A549 (cell line): ENCODE measurements around the gene FGF5. TPM values are rescaled to one million over a fixed set of nuclear protein-coding genes. Genes with fewer than 3 reads are reported as not detected.
"Not testable (repeated sequence)": the region's sequence is repeated elsewhere in the genome, so short reads cannot be mapped to it uniquely, and the experiment has no call there.

Source experiments
- ATAC-seq, 2 experiments: fragments of 200-7000 bp in 1 of 2; fragments of >200 bp in 1 of 2; cut with Nextera tagmentation in 1 of 2; cut with Tn5 transposase in 1 of 2; 3 replicates each; pipeline versions ENCODE4 v1.8.0 to v1.9.1; 2018 to 2020; ENCODE audit warnings: mild to moderate bottlenecking in 1 of 2, moderate library complexity in 1 of 2
- CTCF ChIA-PET: fragments of 300-600 bp; sonication (Branson Sonifier 250); formaldehyde crosslinking; extraction: SDS; loops from one replicate; lab custom pipeline; 2021; ENCODE audit warnings: antibody characterized with exemption, inconsistent platforms; lab: Yijun Ruan, JAX
- POLR2A ChIA-PET: fragments of 350-600 bp; formaldehyde crosslinking; extraction: SDS; loops from one replicate; lab custom pipeline; 2021; ENCODE audit warnings: antibody characterized with exemption, inconsistent platforms; lab: Yijun Ruan, JAX
- DNase-seq, 2 experiments: peaks; one replicate each; pipeline versions ENCODE4 v3.0.0 to v3.0.0-alpha.2; 2011 to 2016; ENCODE audit warnings: low read depth in 1 of 2, low spot score in 1 of 2
- FAIRE-seq: peaks from 2 replicates; lab custom pipeline; 2011; peaks lifted over from hg19 to GRCh38; lab: Jason Lieb, UNC
- H3K27ac ChIP-seq, 2 experiments: fragments of >200 bp; sonication (Bioruptor Twin); formaldehyde crosslinking; 3 replicates each; pipeline ENCODE4 v1.5.1; 2016 to 2017
- H3K4me1 ChIP-seq: fragments of >200 bp; sonication (Bioruptor Twin); formaldehyde crosslinking; 3 replicates; pipeline ENCODE4 v1.6.1; 2016
- H3K4me2 ChIP-seq: fragments of >200 bp; sonication (Bioruptor Twin); formaldehyde crosslinking; 3 replicates; pipeline ENCODE4 v1.6.1; 2016
- H3K4me3 ChIP-seq: fragments of >200 bp; sonication (Bioruptor Twin); formaldehyde crosslinking; 3 replicates; pipeline ENCODE4 v1.5.1; 2016
- H3K9me3 ChIP-seq: fragments of >200 bp; sonication (Bioruptor Twin); formaldehyde crosslinking; 3 replicates; pipeline ENCODE4 v1.6.1; 2016
- CEBPB ChIP-seq, 2 experiments: fragments of >200 bp in 1 of 2; sonication (Bioruptor Twin) in 1 of 2; formaldehyde crosslinking in 1 of 2; IDR thresholded peaks; 2 replicates each; pipeline ENCODE4 v1.6.1; 2012 to 2016
- EHF ChIP-seq: fragments of 250-450 bp; sonication (Bioruptor Pico); IDR thresholded peaks from 2 replicates; pipeline ENCODE4 v1.5.0; 2020; ENCODE audit warnings: mild to moderate bottlenecking
- FOXS1 ChIP-seq: fragments of 250-450 bp; sonication (Bioruptor Pico); IDR thresholded peaks from 2 replicates; pipeline ENCODE4 v1.5.0; 2020; ENCODE audit warnings: mild to moderate bottlenecking, moderate library complexity
- GATA3 ChIP-seq: IDR thresholded peaks from 2 replicates; pipeline ENCODE4 v1.6.1; 2012; ENCODE audit warnings: borderline replicate concordance
- HDAC2 ChIP-seq: fragments of 200-600 bp; sonication (generic); IDR thresholded peaks from 2 replicates; pipeline ENCODE4 v1.6.1; 2016
- JUN ChIP-seq, 2 experiments: fragments of >200 bp; sonication (Bioruptor Twin); formaldehyde crosslinking; IDR thresholded peaks; 2 replicates in 1 of 2; 3 replicates in 1 of 2; pipeline ENCODE4 v1.6.1; 2016 to 2017
- KDM5A ChIP-seq: fragments of 200-600 bp; sonication (generic); IDR thresholded peaks from 2 replicates; pipeline ENCODE4 v1.6.1; 2016; ENCODE audit warnings: antibody characterized with exemption, mild to moderate bottlenecking
- MYC ChIP-seq: IDR thresholded peaks from 2 replicates; pipeline ENCODE4 v1.6.1; 2012; ENCODE audit warnings: mild to moderate bottlenecking, inconsistent platforms, low read length, improper control_type of control experiment, borderline replicate concordance
- PHF8 ChIP-seq: fragments of 200-600 bp; sonication (generic); IDR thresholded peaks from 2 replicates; pipeline ENCODE4 v1.6.1; 2016; ENCODE audit warnings: low read depth, mild to moderate bottlenecking, antibody characterized with exemption, moderate library complexity, borderline replicate concordance
- RAD21 ChIP-seq, 2 experiments: fragments of >200 bp in 1 of 2; sonication (Bioruptor Twin) in 1 of 2; formaldehyde crosslinking in 1 of 2; IDR thresholded peaks in 1 of 2; conservative IDR thresholded peaks in 1 of 2; 2 replicates in 1 of 2; 3 replicates in 1 of 2; pipeline ENCODE4 v1.6.1; 2012 to 2018; ENCODE audit warnings: inconsistent platforms in 1 of 2
- RARB ChIP-seq: fragments of 250-450 bp; sonication (Bioruptor Pico); IDR thresholded peaks from 2 replicates; pipeline ENCODE4 v1.8.0; 2021; ENCODE audit warnings: mild to moderate bottlenecking, moderate library complexity
- REST ChIP-seq: fragments of 200-600 bp; sonication (generic); IDR thresholded peaks from 2 replicates; pipeline ENCODE4 v1.6.1; 2016; ENCODE audit warnings: antibody characterized with exemption, mild to moderate bottlenecking, moderate library complexity
- RNF2 ChIP-seq: fragments of 200-600 bp; sonication (generic); IDR thresholded peaks from 2 replicates; pipeline ENCODE4 v1.6.1; 2016; ENCODE audit warnings: low read depth, mild to moderate bottlenecking, antibody characterized with exemption, moderate library complexity, borderline replicate concordance
- SREBF2 ChIP-seq: fragments of 450-650 bp; IDR thresholded peaks from 2 replicates; pipeline ENCODE4 v1.6.1; 2014; ENCODE audit warnings: mild to moderate bottlenecking, moderate library complexity
- USF2 ChIP-seq: fragments of 450-650 bp; IDR thresholded peaks from 2 replicates; pipeline ENCODE4 v1.6.1; 2014; ENCODE audit warnings: antibody characterized with exemption
- ZC3H11A ChIP-seq: fragments of 450-650 bp; IDR thresholded peaks from 2 replicates; pipeline ENCODE4 v1.6.1; 2014; ENCODE audit warnings: antibody characterized with exemption, mild to moderate bottlenecking
- ZFP36 ChIP-seq: fragments of 450-650 bp; IDR thresholded peaks from 2 replicates; pipeline ENCODE4 v1.6.1; 2014; ENCODE audit warnings: borderline replicate concordance; ENCODE audit not compliant: partially characterized antibody
- WGBS: methylation state at CpG from one replicate; pipeline ENCODE4 v1.1.6; 2017; ENCODE audit errors: missing lambda C conversion rate; 5-methylcytosine and 5-hydroxymethylcytosine counted together
- polyA plus RNA-seq, 4 experiments: library from polyadenylated mRNA; depleted of rRNA in 3 of 4; stranded (reverse); fragments of >200 nt; fragmentation: RNase III in 1 of 4; extraction: RNeasy Plus Mini Kit Qiagen cat#74134 plus additional on column Dnase treatment in 1 of 4; gene quantifications; 2 replicates in 3 of 4; 3 replicates in 1 of 4; pipeline ENCODE4 v1.2.3, GENCODE V29; 2011 to 2017
- TF ChIP-seq, protein P1 (sequence below): IDR thresholded peaks from 2 replicates; pipeline ENCODE4 v1.6.1; 2012
- TF ChIP-seq, protein P2 (sequence below): IDR thresholded peaks from 2 replicates; pipeline ENCODE4 v1.6.1; 2012
- TF ChIP-seq, protein P3 (sequence below): fragments of >200 bp; sonication (Bioruptor Twin); formaldehyde crosslinking; IDR thresholded peaks from 3 replicates; pipeline ENCODE4 v1.5.1; 2016
- TF ChIP-seq, protein P4 (sequence below): fragments of 250-450 bp; sonication (Bioruptor Pico); IDR thresholded peaks from 2 replicates; pipeline ENCODE4 v1.5.0; 2021; ENCODE audit warnings: mild to moderate bottlenecking, moderate library complexity, borderline replicate concordance

FGF5 gene
- polyA plus RNA-seq, 2 of the 4 experiments (the other 2 are of a cell fraction) = 0.21 TPM; not detected in 1

GRCh38 chr4:80279751-80280150 lies 13.3 kb downstream of the FGF5 start (continued):
- no peak for TF ChIP-seq RARB (CRISPR knock-in tag)

DNA sequence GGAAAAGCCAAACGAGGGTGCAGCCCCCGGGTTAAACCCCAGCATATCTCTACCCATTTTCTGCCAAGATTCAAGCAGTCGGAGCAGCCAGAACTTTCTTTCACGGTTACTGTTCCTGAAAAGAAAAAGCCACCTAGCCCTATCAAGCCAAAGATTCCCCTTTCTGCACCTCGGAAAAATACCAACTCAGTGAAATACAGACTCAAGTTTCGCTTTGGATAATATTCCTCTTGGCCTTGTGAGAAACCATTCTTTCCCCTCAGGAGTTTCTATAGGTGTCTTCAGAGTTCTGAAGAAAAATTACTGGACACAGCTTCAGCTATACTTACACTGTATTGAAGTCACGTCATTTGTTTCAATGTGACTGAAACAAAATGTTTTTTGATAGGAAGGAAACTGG lies 20.0 kb downstream of the FGF5 start:
- Histone ChIP-seq H3K4me2 (no peak overlapping the region), H3K4me1 (no peaks in the 10 kb centered on the region), H3K27ac (no peak overlapping the region), H3K4me3 (no peak overlapping the region), H3K9me3 (no peaks in the 10 kb centered on the region)
- no peak for TF ChIP-seq ZFP36
- no peak for TF ChIP-seq EHF (CRISPR knock-in tag)
- no peak for TF ChIP-seq MYC
- TF ChIP-seq RARB (CRISPR knock-in tag) = no peak
- no peak for TF ChIP-seq KDM5A
- DNase-seq (no peak), FAIRE-seq (no peak), ATAC-seq (no peak)
- CTCF ChIA-PET = no interaction called here
- POLR2A ChIA-PET = no interaction called here
- WGBS = 43% methylated on average over 7 of the region's 7 CpGs

GRCh38 chr4:80290665-80291064 lies 24.2 kb downstream of the FGF5 start:
- FAIRE-seq = not testable (repeated sequence)

DNA sequence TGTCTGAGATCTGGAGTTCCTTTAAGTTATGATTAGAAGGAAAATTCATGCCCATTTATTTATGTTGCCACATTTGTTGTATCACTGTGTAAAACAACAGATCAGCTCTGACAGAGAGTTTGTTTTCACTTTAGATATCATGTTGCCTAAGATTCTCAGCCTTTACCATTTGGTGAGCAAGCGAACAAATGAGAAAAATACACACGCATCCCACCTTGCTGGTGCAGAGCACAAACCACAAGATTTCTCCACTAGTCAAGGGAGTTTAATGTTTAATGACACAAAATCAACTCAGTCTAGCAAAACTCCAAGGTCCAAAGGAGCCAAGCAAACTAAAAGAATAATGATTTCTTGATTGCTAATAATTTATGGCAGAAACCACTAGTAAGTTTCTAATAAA lies 27.7 kb downstream of the FGF5 start:
- no peaks in the 10 kb centered on the region for H3K4me1 ChIP-seq
- TF ChIP-seq USF2 (no peak), CEBPB (IDR thresholded peaks at IDR 0.05) (no peak), RAD21 (conservative IDR thresholded peaks at IDR 0.05 in 1 of 2, IDR thresholded peaks at IDR 0.05 in 1 of 2) (no peak), RNF2 (no peak), HDAC2 (no peak), PHF8 (no peak), ZC3H11A (no peak), SREBF2 (no peak), FOXS1 (no peak), JUN (IDR thresholded peaks at IDR 0.05) (no peak), GATA3 (no peak), REST (no peak), ZFP36 (no peak), KDM5A (no peak)
- TF ChIP-seq, protein P1, sequence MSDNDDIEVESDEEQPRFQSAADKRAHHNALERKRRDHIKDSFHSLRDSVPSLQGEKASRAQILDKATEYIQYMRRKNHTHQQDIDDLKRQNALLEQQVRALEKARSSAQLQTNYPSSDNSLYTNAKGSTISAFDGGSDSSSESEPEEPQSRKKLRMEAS = no peak
- TF ChIP-seq, protein P2, sequence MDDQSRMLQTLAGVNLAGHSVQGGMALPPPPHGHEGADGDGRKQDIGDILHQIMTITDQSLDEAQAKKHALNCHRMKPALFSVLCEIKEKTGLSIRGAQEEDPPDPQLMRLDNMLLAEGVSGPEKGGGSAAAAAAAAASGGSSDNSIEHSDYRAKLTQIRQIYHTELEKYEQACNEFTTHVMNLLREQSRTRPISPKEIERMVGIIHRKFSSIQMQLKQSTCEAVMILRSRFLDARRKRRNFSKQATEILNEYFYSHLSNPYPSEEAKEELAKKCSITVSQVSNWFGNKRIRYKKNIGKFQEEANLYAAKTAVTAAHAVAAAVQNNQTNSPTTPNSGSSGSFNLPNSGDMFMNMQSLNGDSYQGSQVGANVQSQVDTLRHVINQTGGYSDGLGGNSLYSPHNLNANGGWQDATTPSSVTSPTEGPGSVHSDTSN = no peak
- TF ChIP-seq, protein P3, sequence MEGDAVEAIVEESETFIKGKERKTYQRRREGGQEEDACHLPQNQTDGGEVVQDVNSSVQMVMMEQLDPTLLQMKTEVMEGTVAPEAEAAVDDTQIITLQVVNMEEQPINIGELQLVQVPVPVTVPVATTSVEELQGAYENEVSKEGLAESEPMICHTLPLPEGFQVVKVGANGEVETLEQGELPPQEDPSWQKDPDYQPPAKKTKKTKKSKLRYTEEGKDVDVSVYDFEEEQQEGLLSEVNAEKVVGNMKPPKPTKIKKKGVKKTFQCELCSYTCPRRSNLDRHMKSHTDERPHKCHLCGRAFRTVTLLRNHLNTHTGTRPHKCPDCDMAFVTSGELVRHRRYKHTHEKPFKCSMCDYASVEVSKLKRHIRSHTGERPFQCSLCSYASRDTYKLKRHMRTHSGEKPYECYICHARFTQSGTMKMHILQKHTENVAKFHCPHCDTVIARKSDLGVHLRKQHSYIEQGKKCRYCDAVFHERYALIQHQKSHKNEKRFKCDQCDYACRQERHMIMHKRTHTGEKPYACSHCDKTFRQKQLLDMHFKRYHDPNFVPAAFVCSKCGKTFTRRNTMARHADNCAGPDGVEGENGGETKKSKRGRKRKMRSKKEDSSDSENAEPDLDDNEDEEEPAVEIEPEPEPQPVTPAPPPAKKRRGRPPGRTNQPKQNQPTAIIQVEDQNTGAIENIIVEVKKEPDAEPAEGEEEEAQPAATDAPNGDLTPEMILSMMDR = no peak
- TF ChIP-seq, protein P4, sequence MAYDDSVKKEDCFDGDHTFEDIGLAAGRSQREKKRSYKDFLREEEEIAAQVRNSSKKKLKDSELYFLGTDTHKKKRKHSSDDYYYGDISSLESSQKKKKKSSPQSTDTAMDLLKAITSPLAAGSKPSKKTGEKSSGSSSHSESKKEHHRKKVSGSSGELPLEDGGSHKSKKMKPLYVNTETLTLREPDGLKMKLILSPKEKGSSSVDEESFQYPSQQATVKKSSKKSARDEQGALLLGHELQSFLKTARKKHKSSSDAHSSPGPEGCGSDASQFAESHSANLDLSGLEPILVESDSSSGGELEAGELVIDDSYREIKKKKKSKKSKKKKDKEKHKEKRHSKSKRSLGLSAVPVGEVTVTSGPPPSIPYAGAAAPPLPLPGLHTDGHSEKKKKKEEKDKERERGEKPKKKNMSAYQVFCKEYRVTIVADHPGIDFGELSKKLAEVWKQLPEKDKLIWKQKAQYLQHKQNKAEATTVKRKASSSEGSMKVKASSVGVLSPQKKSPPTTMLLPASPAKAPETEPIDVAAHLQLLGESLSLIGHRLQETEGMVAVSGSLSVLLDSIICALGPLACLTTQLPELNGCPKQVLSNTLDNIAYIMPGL (CRISPR knock-in tag) = no peak
- TF ChIP-seq, all 56 proteins: peak for 0
- WGBS = 57% methylated on average over 2 of the region's 2 CpGs
- no peak for DNase-seq
- Histone ChIP-seq H3K9me3 (no peaks in the 10 kb centered on the region), H3K4me3 (no peak overlapping the region), H3K27ac (no peak overlapping the region), H3K4me2 (no peak overlapping the region)
- no peak for FAIRE-seq
- CTCF ChIA-PET = interaction anchor here (1.2 kb wide), 1 partner anchor 13 kb away, joined by 3 read pairs; no protein-coding TSS in a partner anchor
- POLR2A ChIA-PET = no interaction called here
- ATAC-seq = no peak

More at GRCh38 chr4:80290665-80291064, 24.2 kb downstream of the FGF5 start:
- ATAC-seq, CTCF ChIA-PET, POLR2A ChIA-PET, H3K4me3 ChIP-seq, DNase-seq, H3K9me3 ChIP-seq, H3K27ac ChIP-seq, H3K4me2 ChIP-seq, H3K4me1 ChIP-seq: not testable (repeated sequence)
- WGBS = 86% methylated on average over 1 of the region's 2 CpGs
